Measurements from ENCODE around the gene PCDH20. TPM values are rescaled to one million over a fixed set of nuclear protein-coding genes. Genes with fewer than 3 reads are reported as not detected.

Gene PCDH20
- total and polyA plus RNA-seq, 10 of the 15 experiments (the other 5 are each of a cell fraction or from before 2014, with no cell fraction given), result 0.03 TPM; not detected in 9

GRCh38 chr13:61410266-61410665, 5.4 kb downstream of the PCDH20 start (continued):
- TF ChIP-seq E2F4 (IDR thresholded peaks at IDR 0.05; ENCODE audit: low read depth, low read length), result no peak

GRCh38 chr13:61408571-61408970, 7.1 kb downstream of the PCDH20 start:
- Histone ChIP-seq H3K27ac (ENCODE audit: control insufficient read depth, insufficient read depth) (no peak overlapping the region), H3K36me3 (ENCODE audit: control insufficient read depth in 2 of 2, insufficient read depth in 2 of 2, low read length in 1 of 2) (no peaks in the 10 kb centered on the region), H3K4me1 (ENCODE audit: control insufficient read depth, insufficient read depth, low read length) (no peaks in the 10 kb centered on the region), H3K4me3 (no peak overlapping the region), H3K9me3 (replicated peaks; ENCODE audit: control insufficient read depth, insufficient read depth, low read length) (no peaks in the 10 kb centered on the region), H3K79me2 (ENCODE audit: control insufficient read depth, insufficient read depth, low read length) (no peaks in the 10 kb centered on the region), H3K4me2 (ENCODE audit: control insufficient read depth, insufficient read depth) (no peak overlapping the region), H2AFZ (ENCODE audit: control insufficient read depth, low read depth, low read length) (no peak overlapping the region), H3K9ac (ENCODE audit: control insufficient read depth, insufficient read depth, low read length) (no peak overlapping the region), H3K27me3 (replicated peaks in 1 of 2; ENCODE audit: control insufficient read depth in 2 of 2, insufficient read depth in 2 of 2, low read length in 1 of 2) (peaks cover 0 to 2% of the 10 kb centered on the region in 2 experiments; a peak in 1 of 4 replicates), H4K20me1 (ENCODE audit: control insufficient read depth, insufficient read depth) (no peaks in the 10 kb centered on the region)
- 0% methylated on average over 1 of the region's 1 CpG for WGBS (ENCODE audit: insufficient coverage, insufficient replicate concordance, low lambda C conversion rate, missing lambda C conversion rate)
- in situ Hi-C loops (cut with MboI), result loop anchor here (25.0 kb wide), 1 partner anchor 946 kb away; no protein-coding TSS in a partner anchor
- ATAC-seq (no peak), DNase-seq (ENCODE audit: low read depth, low spot score) (no peak), FAIRE-seq (no peak)
- ChIA-PET POLR2A (no interaction called here), SMC1A (ENCODE audit: uncharacterized antibody, unreplicated experiment) (interaction anchor here (0.9 kb wide), 2 partner anchors 149 to 300 kb away, joined by 3 read pairs; no protein-coding TSS in a partner anchor), RAD21 (ENCODE audit: unreplicated experiment) (no interaction called here), CTCF (interaction anchor here (2.0 kb wide), 1 partner anchor 781 kb away, joined by 14 read pairs; no protein-coding TSS in a partner anchor)
- TF ChIP-seq CHD1 (IDR thresholded peaks at IDR 0.05; ENCODE audit: low read depth, low read length) (no peak), JUND (IDR thresholded peaks at IDR 0.05; ENCODE audit: low read depth, low read length) (no peak), TAF1 (IDR thresholded peaks at IDR 0.05; ENCODE audit: borderline replicate concordance, low read depth, low read length) (no peak), SMARCA5 (IDR thresholded peaks at IDR 0.05) (no peak), FOXK2 (IDR thresholded peaks at IDR 0.05) (no peak), KLF5 (IDR thresholded peaks at IDR 0.05; ENCODE audit: partially characterized antibody) (no peak), RCOR1 (conservative IDR thresholded peaks at IDR 0.05; ENCODE audit: low read depth, low read length) (no peak), IKZF2 (IDR thresholded peaks at IDR 0.05) (no peak), ZBTB33 (IDR thresholded peaks at IDR 0.05) (no peak), NRF1 (conservative IDR thresholded peaks at IDR 0.05; ENCODE audit: low read depth, low read length) (no peak), CBFB (IDR thresholded peaks at IDR 0.05; ENCODE audit: low read depth) (no peak), MXI1 (IDR thresholded peaks at IDR 0.05; ENCODE audit: low read depth, low read length) (no peak), JUNB (IDR thresholded peaks at IDR 0.05) (no peak), SMAD1 (IDR thresholded peaks at IDR 0.05; ENCODE audit: low read depth, partially characterized antibody) (no peak)
- intact Hi-C loops (cut with micrococcal nuclease; ENCODE audit: unreplicated experiment), result loop anchor here (10.0 kb wide), 1 partner anchor 274 kb away; no protein-coding TSS in a partner anchor
- no TSS peak for BruUV-seq (replicated peaks)
